Heart right ventricle (tissue), 16 donors: Measurements from ENCODE around the gene SBF2. TPM values are rescaled to one million over a fixed set of nuclear protein-coding genes. Genes with fewer than 3 reads are reported as not detected.

Experiments used
- ATAC-seq, 8 donors: fragments of 200-7000 bp; cut with Tn5 transposase; one replicate each; pipeline ENCODE4 v1.9.1; 2020; ENCODE audit warnings: mild to moderate bottlenecking in 8 of 8, moderate library complexity in 8 of 8, moderate number of reproducible peaks in 1 of 8
- DNase-seq, 2 donors: peaks; one replicate each; pipeline ENCODE4 v3.0.0-alpha.2; 2020
- H3K27ac ChIP-seq, 10 donors: fragments of 200-600 bp; sonication (generic) in 2 of 10; one replicate each; pipeline versions ENCODE4 v1.5.0 to v1.8.0; 2020 to 2022; ENCODE audit warnings: mild to moderate bottlenecking in 3 of 10
- H3K27me3 ChIP-seq, 7 donors: fragments of 200-600 bp; one replicate each; pipeline ENCODE4 v1.8.0; 2021 to 2022; ENCODE audit warnings: mild to moderate bottlenecking in 2 of 7
- H3K36me3 ChIP-seq, 9 donors: fragments of 200-600 bp; sonication (generic) in 1 of 9; one replicate each; pipeline versions ENCODE4 v1.5.0 to v1.8.0; 2020 to 2022; ENCODE audit warnings: mild to moderate bottlenecking in 2 of 9
- H3K4me1 ChIP-seq, 9 donors: fragments of 200-600 bp; sonication (generic) in 1 of 9; one replicate each; pipeline versions ENCODE4 v1.5.0 to v1.8.0; 2020 to 2022; ENCODE audit warnings: mild to moderate bottlenecking in 4 of 9
- H3K4me3 ChIP-seq, 10 donors: fragments of 200-600 bp; sonication (generic) in 2 of 10; one replicate each; pipeline versions ENCODE4 v1.5.0 to v1.8.0; 2020 to 2022; ENCODE audit warnings: mild to moderate bottlenecking in 7 of 10, moderate library complexity in 2 of 10
- H3K9me3 ChIP-seq, 11 donors: fragments of 200-600 bp in 10 of 11; sonication (generic) in 2 of 11; one replicate each; pipeline versions ENCODE4 v1.5.0 to v1.8.0; 2013 to 2022; ENCODE audit warnings: mild to moderate bottlenecking in 2 of 11, control low read depth in 1 of 11, moderate library complexity in 1 of 11
- WGBS, 2 donors: extraction: QIAGEN DNeasy Blood & Tissue Kit; methylation state at CpG; one replicate each; pipeline ENCODE4 v1.1.7; 2013; ENCODE audit warnings: inconsistent platforms in 1 of 2; 5-methylcytosine and 5-hydroxymethylcytosine counted together
- intact Hi-C, 10 donors: fragments of 100-400 bp; cut with DNase I; formaldehyde crosslinking; loops; one replicate each; pipeline versions ENCODE4 v1.11.1 to v1.14.2; 2022
- polyA plus RNA-seq, 2 donors: library from polyadenylated mRNA; stranded (reverse); fragments of 200-250 nt; gene quantifications; one replicate each; pipeline ENCODE4 v1.2.3, GENCODE V29; 2013
- total RNA-seq, 10 donors: library from RNA; stranded (reverse); fragmentation: NEBNext Ultra II Directional in 3 of 10; extraction: Animal tissue kit (Norgen Biotek cat#: 25700) in 3 of 10; gene quantifications; one replicate each; pipeline versions ENCODE4 v1.2.1 to v1.2.4, GENCODE V29; 2021 to 2023
- TF ChIP-seq, protein P1 (sequence below), 9 donors: fragments of 200-600 bp; sonication (generic) in 2 of 9; IDR thresholded peaks; one replicate each; pipeline versions ENCODE4 v1.5.0 to v1.8.0; 2021 to 2022; ENCODE audit warnings: antibody characterized with exemption in 9 of 9, mild to moderate bottlenecking in 5 of 9, moderate library complexity in 1 of 9
- donor health status: Arrhythmogenic right ventricular cardiomyopathy.
- donor health status: ischemic (EF 13 %, LVEDD 7.1; RV severe dilation, severe dysfunction).
- donor health status: healthy with polysubstance abuse.
- donor health status: DM: no; HTN: yes; CAD: no.
- donor health status: DM: no; HTN: no; CAD: no.
- donor health status: ischemic (EF 25% LVEDD 6.9; RV normal size, moderate dysfunction).
- donor health status: ischemic (EF 25% LVEDD 5.7; RV mildly dilated, moderate dysfunction).
- donor health status: healthy.
- donor health status: DM: yes; HTN: yes; CAD: no.
- donor health status: Ischemic cardiomyopathy.
- donor health status: ischemic (EF 35%, LVEDD 5.7; RV mildly dilated, moderate dysfunction).
- donor health status: nonischemic (EF 11% LVEDD 7.7; RV severe dilation, severe dysfunction).
- donor health status: DM: yes; HTN: yes; CAD: no.
- donor health status: PGD.
- donor health status: ischemic (EF 29% LVEDD 5.4; RV normal size, mild dysfunction).
- donor health status: nonischemic (EF 23%, LVEDD 6.1; RV moderate dilation, normal function).

SBF2 gene
- total and polyA plus RNA-seq, 12 donors, result 8.9 to 27.1 (median 21.2) TPM

DNA sequence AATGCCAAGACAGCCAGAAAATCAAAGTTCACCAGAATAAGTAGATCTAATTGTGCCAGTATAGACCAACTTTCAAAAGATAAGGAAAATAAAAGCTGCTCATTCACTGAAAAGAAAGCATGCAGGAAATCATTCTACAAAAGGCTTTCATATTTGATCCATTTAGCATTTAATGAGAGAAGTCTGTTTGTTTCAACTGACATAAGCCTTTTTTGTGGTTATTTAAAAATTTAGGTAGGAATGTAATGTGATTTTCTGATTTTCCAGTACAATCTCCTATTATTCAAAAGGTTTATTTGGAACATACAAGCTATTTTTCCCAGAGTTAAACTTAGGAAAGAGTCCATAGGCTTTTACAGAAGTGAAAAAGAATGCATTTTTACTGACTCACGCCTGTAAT lies 92.7 kb downstream of the SBF2 start:
- 91% methylated on average over 1 of the region's 1 CpG for WGBS, 2 donors
- intact Hi-C loops, result loop anchor here in 1 of 10 donors (10.0 kb wide), 1 partner anchor 163 kb away; no protein-coding TSS in a partner anchor
- DNase-seq, result no peak
- Histone ChIP-seq H3K9me3 (peaks cover 0 to 42% (median 21%) of the 10 kb centered on the region in 11 donors), H3K27me3 (no peaks in the 10 kb centered on the region), H3K4me1 (peaks cover 0 to 8% (median 0%) of the 10 kb centered on the region in 9 donors), H3K4me3 (no peak overlapping the region), H3K27ac (no peak overlapping the region), H3K36me3 (no peaks in the 10 kb centered on the region)
- no peak for ATAC-seq
- TF ChIP-seq, protein P1, sequence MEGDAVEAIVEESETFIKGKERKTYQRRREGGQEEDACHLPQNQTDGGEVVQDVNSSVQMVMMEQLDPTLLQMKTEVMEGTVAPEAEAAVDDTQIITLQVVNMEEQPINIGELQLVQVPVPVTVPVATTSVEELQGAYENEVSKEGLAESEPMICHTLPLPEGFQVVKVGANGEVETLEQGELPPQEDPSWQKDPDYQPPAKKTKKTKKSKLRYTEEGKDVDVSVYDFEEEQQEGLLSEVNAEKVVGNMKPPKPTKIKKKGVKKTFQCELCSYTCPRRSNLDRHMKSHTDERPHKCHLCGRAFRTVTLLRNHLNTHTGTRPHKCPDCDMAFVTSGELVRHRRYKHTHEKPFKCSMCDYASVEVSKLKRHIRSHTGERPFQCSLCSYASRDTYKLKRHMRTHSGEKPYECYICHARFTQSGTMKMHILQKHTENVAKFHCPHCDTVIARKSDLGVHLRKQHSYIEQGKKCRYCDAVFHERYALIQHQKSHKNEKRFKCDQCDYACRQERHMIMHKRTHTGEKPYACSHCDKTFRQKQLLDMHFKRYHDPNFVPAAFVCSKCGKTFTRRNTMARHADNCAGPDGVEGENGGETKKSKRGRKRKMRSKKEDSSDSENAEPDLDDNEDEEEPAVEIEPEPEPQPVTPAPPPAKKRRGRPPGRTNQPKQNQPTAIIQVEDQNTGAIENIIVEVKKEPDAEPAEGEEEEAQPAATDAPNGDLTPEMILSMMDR (IDR thresholded peaks at IDR 0.05), result no peak

DNA sequence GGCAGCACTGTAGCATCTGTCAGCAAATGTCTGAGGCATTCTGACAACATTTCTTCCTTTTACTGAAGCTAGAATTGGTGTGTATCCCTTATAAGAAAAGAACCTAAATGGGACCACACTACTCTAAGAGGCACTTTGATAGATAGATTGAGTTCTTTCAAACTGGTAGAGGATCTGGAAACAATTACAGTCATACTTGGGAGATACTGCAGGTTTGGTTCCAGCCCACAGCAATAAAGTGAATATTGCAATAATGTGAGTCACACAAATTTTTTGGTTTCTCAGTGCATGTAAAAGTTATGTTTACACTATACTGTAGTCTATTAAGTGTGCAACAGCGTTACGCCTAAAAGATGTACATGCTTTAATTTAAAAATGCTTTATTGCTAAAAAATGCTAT lies 96.9 kb downstream of the SBF2 start:
- no peak overlapping the region for H3K4me3 ChIP-seq
- no peak for ATAC-seq
- H3K27ac ChIP-seq, result no peak overlapping the region
- H3K4me1 ChIP-seq, result no peaks in the 10 kb centered on the region
- peaks cover 0 to 16% (median 0%) of the 10 kb centered on the region in 11 donors for H3K9me3 ChIP-seq
- H3K27me3 ChIP-seq, result no peaks in the 10 kb centered on the region
- TF ChIP-seq, protein P1 (IDR thresholded peaks at IDR 0.05), result no peak
- peaks cover 0 to 18% (median 0%) of the 10 kb centered on the region in 9 donors for H3K36me3 ChIP-seq
- DNase-seq, result no peak
- WGBS, 2 donors, result 98 to 99% methylated on average over 2 of the region's 2 CpGs
- intact Hi-C loops, result no loop called here

DNA sequence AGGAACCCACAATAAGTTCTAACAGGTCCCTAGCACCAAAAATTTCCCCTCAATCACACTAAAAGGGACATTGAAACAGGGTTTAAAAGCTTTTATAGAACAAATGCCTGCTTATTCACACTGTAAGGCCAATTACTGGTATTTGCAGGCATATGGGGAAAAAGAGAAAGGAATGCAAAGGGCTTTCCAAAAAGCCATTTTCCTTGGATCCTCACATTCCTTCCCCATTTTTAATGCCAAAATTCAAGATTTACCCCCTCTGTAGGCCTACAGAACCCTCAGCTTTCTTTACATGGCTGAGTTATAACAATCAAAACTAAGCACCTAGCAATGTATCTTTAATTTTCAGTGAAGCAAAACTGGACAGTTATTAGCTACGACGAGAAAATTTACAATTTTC lies 102.0 kb downstream of the SBF2 start:
- WGBS, 2 donors, result 94 to 98% methylated on average over 2 of the region's 2 CpGs
- no peak overlapping the region for H3K4me3 ChIP-seq
- intact Hi-C loops, result no loop called here
- no peak for ATAC-seq
- DNase-seq, result no peak
- no peaks in the 10 kb centered on the region for H3K27me3 ChIP-seq
- no peak overlapping the region for H3K27ac ChIP-seq
- H3K36me3 ChIP-seq, result peaks cover 0 to 21% (median 0%) of the 10 kb centered on the region in 9 donors
- no peaks in the 10 kb centered on the region for H3K4me1 ChIP-seq
- no peaks in the 10 kb centered on the region for H3K9me3 ChIP-seq
- TF ChIP-seq, protein P1 (IDR thresholded peaks at IDR 0.05), result no peak

DNA sequence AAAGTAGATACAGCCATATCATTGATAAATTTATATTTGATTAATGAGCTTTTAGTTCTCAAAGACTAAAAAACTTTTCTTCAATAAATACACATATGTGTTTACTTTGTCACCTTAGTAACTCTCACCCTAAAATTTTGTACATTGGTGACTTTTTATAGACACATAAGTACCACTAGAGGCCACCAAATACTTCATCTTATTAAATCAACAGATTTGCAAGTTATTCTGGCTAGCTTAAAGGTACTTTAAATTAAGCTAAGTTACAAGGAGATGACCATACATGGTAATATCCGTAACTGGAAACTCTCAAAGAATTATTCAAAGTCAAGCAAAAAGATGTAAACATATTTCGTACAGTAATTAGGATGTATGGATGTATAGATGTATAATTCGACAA lies 112.2 kb downstream of the SBF2 start:
- H3K4me1 ChIP-seq, result no peaks in the 10 kb centered on the region
- no peaks in the 10 kb centered on the region for H3K27me3 ChIP-seq
- H3K4me3 ChIP-seq, result no peak overlapping the region
- intact Hi-C loops, result no loop called here
- TF ChIP-seq, protein P1 (IDR thresholded peaks at IDR 0.05), result peak in 6 of 9 donors; percentile 6 to 39 (median 32)
- no peaks in the 10 kb centered on the region for H3K36me3 ChIP-seq
- peaks cover 0 to 3% (median 0%) of the 10 kb centered on the region in 11 donors for H3K9me3 ChIP-seq
- H3K27ac ChIP-seq, result no peak overlapping the region
- 97 to 98% methylated on average over 3 of the region's 3 CpGs for WGBS, 2 donors
- no peak for ATAC-seq
- DNase-seq, result no peak
